ENCODE results near the gene ST6GAL1. TPM values are rescaled to one million over a fixed set of nuclear protein-coding genes. Genes with fewer than 3 reads are reported as not detected.

The ST6GAL1 gene
- total and polyA plus RNA-seq, 9 donors: 9.4 to 17.3 (median 13.0) TPM

DNA sequence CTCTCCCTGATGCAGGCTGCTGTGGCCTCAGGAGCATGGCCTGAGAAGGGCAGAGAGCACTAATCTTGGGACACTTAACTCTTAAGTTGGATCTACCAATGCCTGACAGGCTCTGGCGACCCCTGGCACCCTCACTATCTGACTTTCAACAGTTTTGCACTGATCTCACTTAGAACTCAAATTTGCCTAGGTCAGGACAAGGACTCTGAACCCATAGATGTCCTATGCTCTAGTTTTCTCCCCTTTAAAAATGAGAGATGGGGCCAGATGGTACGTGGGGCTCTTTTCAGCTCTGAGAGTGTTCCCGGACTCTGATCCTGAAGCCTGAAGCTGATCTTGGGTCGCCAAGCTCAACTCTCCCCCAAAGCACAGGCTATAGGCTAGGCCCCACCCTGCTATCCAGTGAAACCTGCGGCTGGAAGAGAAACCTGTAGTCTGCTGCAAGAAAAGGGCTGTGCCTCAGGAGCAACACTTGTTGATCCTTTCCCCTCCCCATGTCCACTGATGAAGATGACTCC, 143.3 kb downstream of the ST6GAL1 start:
- Histone ChIP-seq H3K27me3 (ENCODE audit: control insufficient read depth, insufficient read depth, low read length) (no peaks in the 10 kb centered on the region), H3K27ac (ENCODE audit: low read length) (no peak overlapping the region), H3K4me3 (ENCODE audit: low read length) (no peak overlapping the region), H3K36me3 (ENCODE audit: control insufficient read depth, insufficient read depth, low read length) (peaks cover 8% of the 10 kb centered on the region), H3K4me1 (ENCODE audit: control insufficient read depth, insufficient read depth, low read length) (no peaks in the 10 kb centered on the region), H3K9me3 (replicated peaks; ENCODE audit: control insufficient read depth, low read depth, low read length) (peaks cover 2% of the 10 kb centered on the region)
- DNase-seq: no peak
- WGBS (ENCODE audit: insufficient coverage): 100% methylated on average over 2 of the region's 5 CpGs

DNA sequence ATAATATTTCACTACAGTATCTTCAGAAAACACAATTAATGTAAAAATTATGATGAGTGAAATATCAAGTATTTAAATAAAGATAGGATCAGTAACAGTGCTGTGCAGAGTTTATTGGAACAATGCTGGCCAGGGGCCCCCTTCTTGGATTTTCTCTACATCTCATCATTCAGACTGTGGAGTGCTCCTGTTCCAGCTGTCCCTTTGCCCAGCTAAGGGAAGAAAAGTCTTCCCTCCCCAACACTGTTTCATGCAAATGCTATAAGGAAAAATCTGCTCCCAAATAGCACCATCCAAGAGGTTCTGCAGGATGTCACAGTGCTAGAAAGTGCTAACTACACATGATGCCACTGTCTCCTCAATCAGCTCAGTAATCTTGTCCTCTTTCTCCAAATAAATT, 144.5 kb downstream of the ST6GAL1 start:
- peak; percentile 68 for DNase-seq
- Histone ChIP-seq H3K27ac (ENCODE audit: low read length) (no peak overlapping the region), H3K4me1 (ENCODE audit: control insufficient read depth, insufficient read depth, low read length) (no peaks in the 10 kb centered on the region), H3K36me3 (ENCODE audit: control insufficient read depth, insufficient read depth, low read length) (peaks cover 8% of the 10 kb centered on the region), H3K27me3 (ENCODE audit: control insufficient read depth, insufficient read depth, low read length) (no peaks in the 10 kb centered on the region), H3K9me3 (replicated peaks; ENCODE audit: control insufficient read depth, low read depth, low read length) (peaks cover 1% of the 10 kb centered on the region), H3K4me3 (ENCODE audit: low read length) (no peak overlapping the region)

DNA sequence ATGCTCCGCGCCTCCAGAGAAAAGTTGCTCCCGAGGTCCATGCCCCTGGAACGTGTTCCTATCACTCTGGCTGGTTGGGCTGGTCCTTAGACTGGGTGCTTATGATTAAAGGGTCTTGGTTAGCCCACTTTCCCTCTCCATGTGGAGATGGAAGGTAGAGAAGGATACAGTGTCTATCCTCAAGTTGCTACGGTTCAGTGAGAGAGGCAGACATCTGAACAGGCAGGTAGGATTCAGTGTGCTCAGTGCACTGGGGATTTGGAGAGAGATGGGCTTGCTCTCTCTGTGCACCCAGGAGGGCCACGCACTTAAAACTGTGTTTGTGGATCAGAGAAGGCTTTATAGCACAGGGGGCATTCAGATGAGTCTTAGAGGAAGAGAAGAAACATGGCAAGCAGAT, 146.0 kb downstream of the ST6GAL1 start:
- Histone ChIP-seq H3K36me3 (ENCODE audit: control insufficient read depth, insufficient read depth, low read length) (peaks cover 8% of the 10 kb centered on the region), H3K4me1 (ENCODE audit: control insufficient read depth, insufficient read depth, low read length) (no peaks in the 10 kb centered on the region), H3K9me3 (replicated peaks; ENCODE audit: control insufficient read depth, low read depth, low read length) (no peaks in the 10 kb centered on the region), H3K27ac (ENCODE audit: low read length) (no peak overlapping the region), H3K4me3 (ENCODE audit: low read length) (no peak overlapping the region), H3K27me3 (ENCODE audit: control insufficient read depth, insufficient read depth, low read length) (no peaks in the 10 kb centered on the region)
- WGBS (ENCODE audit: insufficient coverage): 88% methylated on average over 5 of the region's 6 CpGs
- no peak for DNase-seq

DNA sequence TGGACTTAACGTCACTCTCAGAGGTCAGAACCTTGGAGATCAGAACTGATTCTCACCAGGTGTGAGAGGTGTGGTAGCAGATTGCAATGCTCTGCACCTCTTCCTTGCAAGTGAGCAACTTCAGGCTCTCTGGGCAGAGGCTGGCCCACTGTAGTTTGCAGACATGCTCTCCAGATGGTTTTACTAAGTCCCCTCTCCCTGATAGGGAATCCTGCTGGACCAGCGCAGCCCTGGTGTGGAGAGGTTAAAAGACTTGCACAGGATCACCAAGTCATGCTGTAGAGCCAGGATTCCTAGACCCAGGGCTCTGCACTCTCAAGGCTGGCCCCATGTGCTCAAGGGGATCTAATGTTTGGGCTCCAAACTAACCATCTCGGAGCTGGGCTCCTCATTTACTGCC, 146.8 kb downstream of the ST6GAL1 start:
- WGBS (ENCODE audit: insufficient coverage): 50% methylated on average over 1 of the region's 3 CpGs
- no peak overlapping the region for H3K27ac ChIP-seq (ENCODE audit: low read length)
- H3K4me1 ChIP-seq (ENCODE audit: control insufficient read depth, insufficient read depth, low read length): no peaks in the 10 kb centered on the region
- H3K9me3 ChIP-seq (replicated peaks; ENCODE audit: control insufficient read depth, low read depth, low read length): no peaks in the 10 kb centered on the region
- peaks cover 8% of the 10 kb centered on the region for H3K36me3 ChIP-seq (ENCODE audit: control insufficient read depth, insufficient read depth, low read length)
- no peak for DNase-seq
- no peaks in the 10 kb centered on the region for H3K27me3 ChIP-seq (ENCODE audit: control insufficient read depth, insufficient read depth, low read length)
- H3K4me3 ChIP-seq (ENCODE audit: low read length): no peak overlapping the region

DNA sequence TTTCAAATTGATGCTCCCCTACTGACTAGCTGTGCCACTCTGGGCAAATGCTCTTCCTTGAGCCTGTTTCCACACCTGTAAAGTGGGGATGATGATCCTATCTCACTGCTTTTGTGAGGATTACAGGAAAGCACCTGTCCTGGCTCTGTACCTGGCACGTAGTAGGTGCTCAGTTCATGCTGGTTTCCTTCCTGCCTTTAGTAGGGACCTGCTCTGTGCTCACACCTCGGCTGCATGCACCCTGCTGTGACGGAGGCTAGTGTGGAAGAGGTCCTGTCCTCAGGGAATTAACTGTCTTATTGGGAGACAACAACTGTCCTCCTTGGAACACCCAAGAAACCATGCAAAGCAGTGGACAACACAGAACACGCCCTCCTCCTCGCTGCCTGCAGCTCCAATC, 147.2 kb downstream of the ST6GAL1 start:
- WGBS (ENCODE audit: insufficient coverage): 83% methylated on average over 4 of the region's 5 CpGs
- no peak overlapping the region for H3K27ac ChIP-seq (ENCODE audit: low read length)
- H3K9me3 ChIP-seq (replicated peaks; ENCODE audit: control insufficient read depth, low read depth, low read length): no peaks in the 10 kb centered on the region
- H3K36me3 ChIP-seq (ENCODE audit: control insufficient read depth, insufficient read depth, low read length): peaks cover 8% of the 10 kb centered on the region
- no peak for DNase-seq
- no peaks in the 10 kb centered on the region for H3K4me1 ChIP-seq (ENCODE audit: control insufficient read depth, insufficient read depth, low read length)
- H3K27me3 ChIP-seq (ENCODE audit: control insufficient read depth, insufficient read depth, low read length): no peaks in the 10 kb centered on the region
- no peak overlapping the region for H3K4me3 ChIP-seq (ENCODE audit: low read length)

DNA sequence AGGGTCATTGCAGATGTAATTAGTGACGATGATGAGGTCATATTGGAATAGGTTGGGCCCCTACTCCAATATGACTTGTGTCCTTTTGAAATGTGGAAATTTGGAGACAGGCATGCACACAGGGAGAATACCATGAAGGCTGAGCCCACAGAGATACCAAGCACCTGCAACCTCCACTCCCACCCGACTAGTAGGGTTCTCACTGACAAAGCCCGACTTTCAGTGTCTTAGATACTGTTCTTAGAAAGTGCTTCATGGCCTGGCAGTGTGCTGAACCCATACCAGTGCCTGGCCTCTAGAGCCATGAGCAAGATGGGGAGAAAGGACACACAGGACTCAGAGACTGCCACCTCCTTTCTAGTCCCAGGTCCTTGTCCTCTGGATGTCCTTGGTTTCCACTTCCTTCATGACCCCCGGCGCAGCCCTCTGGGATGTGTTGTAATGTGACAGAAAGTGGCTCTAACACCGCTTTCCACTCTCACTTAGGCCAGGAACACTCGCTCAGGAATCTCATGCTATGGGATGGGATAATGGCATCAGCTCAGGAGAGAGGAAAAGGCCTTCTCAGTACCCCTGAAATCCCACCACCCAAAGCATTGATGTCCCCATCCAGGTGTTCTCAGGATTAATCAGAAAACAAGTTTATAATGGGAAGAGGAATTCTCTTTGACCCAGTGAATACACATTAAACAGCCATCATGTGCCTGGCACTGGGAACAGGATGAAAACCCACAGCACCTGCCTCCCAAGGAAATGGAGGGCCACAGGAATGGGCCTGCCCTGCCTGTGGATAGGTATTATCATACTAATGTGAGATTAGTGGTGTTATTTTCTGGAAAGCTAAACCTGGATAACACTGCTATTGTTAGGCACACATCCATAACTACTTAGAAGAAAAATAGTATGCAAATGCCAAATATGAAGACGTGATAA, 149.0 kb downstream of the ST6GAL1 start:
- H3K27ac ChIP-seq (ENCODE audit: low read length): no peak overlapping the region
- DNase-seq: no peak
- H3K4me1 ChIP-seq (ENCODE audit: control insufficient read depth, insufficient read depth, low read length): no peaks in the 10 kb centered on the region
- WGBS (ENCODE audit: insufficient coverage): 80% methylated on average over 1 of the region's 8 CpGs
- H3K4me3 ChIP-seq (ENCODE audit: low read length): no peak overlapping the region
- H3K9me3 ChIP-seq (replicated peaks; ENCODE audit: control insufficient read depth, low read depth, low read length): no peaks in the 10 kb centered on the region
- peaks cover 8% of the 10 kb centered on the region for H3K36me3 ChIP-seq (ENCODE audit: control insufficient read depth, insufficient read depth, low read length)
- no peaks in the 10 kb centered on the region for H3K27me3 ChIP-seq (ENCODE audit: control insufficient read depth, insufficient read depth, low read length)

DNA sequence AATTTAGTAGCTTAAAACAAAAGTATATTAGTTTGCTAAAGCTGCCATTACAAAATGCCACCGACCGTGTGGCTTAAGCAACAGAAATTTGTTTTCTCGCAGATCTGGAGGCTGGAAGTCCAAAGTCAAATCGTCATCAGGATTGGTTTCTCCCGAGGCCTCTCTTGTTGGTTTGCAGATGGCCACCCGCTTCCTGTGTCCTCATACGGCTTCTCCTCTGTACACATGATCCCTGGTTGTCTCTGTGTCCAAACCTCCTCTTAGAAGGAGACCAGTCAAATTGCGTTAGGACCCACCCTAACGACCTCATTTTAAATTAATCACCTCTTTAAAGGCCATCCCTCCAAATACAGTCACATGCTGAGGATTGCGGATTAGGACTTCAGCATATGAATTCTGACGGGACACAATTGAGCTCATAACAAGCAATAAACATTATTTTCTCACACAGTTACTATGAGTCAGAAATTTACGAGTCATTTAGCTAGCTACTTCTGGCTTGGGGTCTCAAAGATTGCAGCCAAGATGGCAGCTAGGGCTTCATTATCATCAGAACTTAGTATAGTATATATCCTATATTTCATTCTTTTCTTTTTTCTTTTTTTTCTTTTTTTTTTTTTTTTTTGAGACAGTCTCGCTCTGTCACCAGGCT, 150.6 kb downstream of the ST6GAL1 start:
- H3K4me3 ChIP-seq (ENCODE audit: low read length): no peak overlapping the region
- peaks cover 5% of the 10 kb centered on the region for H3K36me3 ChIP-seq (ENCODE audit: control insufficient read depth, insufficient read depth, low read length)
- H3K4me1 ChIP-seq (ENCODE audit: control insufficient read depth, insufficient read depth, low read length): no peaks in the 10 kb centered on the region
- no peak overlapping the region for H3K27ac ChIP-seq (ENCODE audit: low read length)
- DNase-seq: no peak
- H3K27me3 ChIP-seq (ENCODE audit: control insufficient read depth, insufficient read depth, low read length): no peaks in the 10 kb centered on the region
- 83% methylated on average over 12 of the region's 13 CpGs for WGBS (ENCODE audit: insufficient coverage)
- no peaks in the 10 kb centered on the region for H3K9me3 ChIP-seq (replicated peaks; ENCODE audit: control insufficient read depth, low read depth, low read length)

DNA sequence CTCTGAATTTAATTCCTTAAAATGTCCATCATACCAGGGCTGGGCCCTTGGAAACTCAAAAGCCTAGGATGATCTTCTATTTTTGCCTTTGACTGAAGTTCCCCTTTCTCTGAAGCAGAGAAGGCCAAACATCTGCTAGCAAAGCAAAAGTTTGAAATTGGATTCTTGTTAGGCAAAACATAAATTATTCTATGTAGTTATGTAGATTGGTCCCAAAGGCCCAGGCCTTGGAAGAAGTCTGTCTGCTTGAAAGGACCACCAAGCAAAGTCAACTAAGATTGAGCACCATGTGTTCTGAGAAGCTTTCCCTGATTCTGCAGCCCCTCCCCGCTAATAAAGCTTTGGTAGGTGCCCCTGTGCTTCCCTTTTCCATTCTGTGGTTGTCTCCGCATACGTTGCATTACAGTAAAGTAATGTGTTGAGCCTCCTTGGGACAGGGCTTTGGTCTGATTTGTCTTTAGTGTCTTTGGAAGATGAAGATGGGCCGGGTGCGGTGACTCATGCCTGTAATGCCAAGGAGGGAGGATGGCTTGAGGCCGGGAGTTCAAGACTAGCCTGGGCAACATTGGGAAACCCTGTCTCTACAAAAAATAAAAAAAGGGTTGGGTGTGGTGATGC, 152.5 kb downstream of the ST6GAL1 start:
- H3K9me3 ChIP-seq (replicated peaks; ENCODE audit: control insufficient read depth, low read depth, low read length): peaks cover 3% of the 10 kb centered on the region
- no peaks in the 10 kb centered on the region for H3K36me3 ChIP-seq (ENCODE audit: control insufficient read depth, insufficient read depth, low read length)
- DNase-seq: peak; percentile 68
- no peaks in the 10 kb centered on the region for H3K27me3 ChIP-seq (ENCODE audit: control insufficient read depth, insufficient read depth, low read length)
- H3K4me1 ChIP-seq (ENCODE audit: control insufficient read depth, insufficient read depth, low read length): no peaks in the 10 kb centered on the region
- 83% methylated on average over 3 of the region's 6 CpGs for WGBS (ENCODE audit: insufficient coverage)
- H3K4me3 ChIP-seq (ENCODE audit: low read length): no peak overlapping the region
- no peak overlapping the region for H3K27ac ChIP-seq (ENCODE audit: low read length)

DNA sequence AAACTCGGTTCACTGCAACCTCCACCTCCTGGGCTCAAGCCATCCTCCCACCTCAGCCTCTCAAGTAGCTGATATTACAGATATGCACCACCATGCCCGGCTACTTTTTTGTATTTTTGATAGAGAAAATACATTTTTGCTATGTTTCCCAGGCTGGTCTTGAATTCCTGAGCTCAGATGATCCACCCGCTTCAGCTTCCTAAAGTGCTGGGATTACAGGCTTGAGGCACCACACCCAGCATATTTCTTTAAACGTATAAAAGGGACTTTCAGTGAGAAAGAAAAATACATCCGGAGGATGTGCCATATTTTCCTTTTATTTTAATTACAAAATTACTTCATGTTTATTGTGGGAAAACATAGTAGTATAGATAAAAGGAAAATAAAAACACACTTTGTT, 153.8 kb downstream of the ST6GAL1 start:
- H3K36me3 ChIP-seq (ENCODE audit: control insufficient read depth, insufficient read depth, low read length): no peaks in the 10 kb centered on the region
- no peaks in the 10 kb centered on the region for H3K27me3 ChIP-seq (ENCODE audit: control insufficient read depth, insufficient read depth, low read length)
- H3K4me1 ChIP-seq (ENCODE audit: control insufficient read depth, insufficient read depth, low read length): no peaks in the 10 kb centered on the region
- H3K9me3 ChIP-seq (replicated peaks; ENCODE audit: control insufficient read depth, low read depth, low read length): peaks cover 5% of the 10 kb centered on the region
- no peak overlapping the region for H3K27ac ChIP-seq (ENCODE audit: low read length)
- no peak for DNase-seq
- WGBS (ENCODE audit: insufficient coverage): no CpG with 5 or more reads among the region's 5 CpGs
- no peak overlapping the region for H3K4me3 ChIP-seq (ENCODE audit: low read length)

DNA sequence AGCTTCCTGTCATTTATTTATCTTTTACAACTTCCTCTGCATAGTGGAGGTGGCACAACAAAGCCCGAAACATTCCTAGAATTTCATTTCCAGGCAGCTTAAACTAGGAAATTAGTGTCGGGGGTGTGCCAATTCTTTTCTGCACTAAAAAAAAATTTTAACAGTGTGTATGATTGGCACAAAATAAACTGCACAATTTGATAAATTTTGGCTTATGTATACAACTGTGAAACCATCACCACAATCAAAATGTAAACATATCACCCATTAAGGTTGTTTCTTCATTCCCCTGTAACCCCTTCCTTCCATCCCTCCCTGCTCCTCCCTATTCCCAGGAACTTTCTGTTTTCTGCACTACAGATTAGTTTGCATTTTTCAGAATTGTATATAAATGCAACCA, 154.3 kb downstream of the ST6GAL1 start:
- no CpG with 5 or more reads among the region's 2 CpGs for WGBS (ENCODE audit: insufficient coverage)
- peaks cover 5% of the 10 kb centered on the region for H3K9me3 ChIP-seq (replicated peaks; ENCODE audit: control insufficient read depth, low read depth, low read length)
- no peak for DNase-seq
- H3K4me1 ChIP-seq (ENCODE audit: control insufficient read depth, insufficient read depth, low read length): no peaks in the 10 kb centered on the region
- H3K4me3 ChIP-seq (ENCODE audit: low read length): no peak overlapping the region
- no peaks in the 10 kb centered on the region for H3K36me3 ChIP-seq (ENCODE audit: control insufficient read depth, insufficient read depth, low read length)
- no peak overlapping the region for H3K27ac ChIP-seq (ENCODE audit: low read length)
- no peaks in the 10 kb centered on the region for H3K27me3 ChIP-seq (ENCODE audit: control insufficient read depth, insufficient read depth, low read length)

Data from muscle of leg (tissue), 11 donors.